ENCODE data around the gene PPIH. TPM values are rescaled to one million over a fixed set of nuclear protein-coding genes. Genes with fewer than 3 reads are reported as not detected.

Gene PPIH
- total and polyA plus RNA-seq, 2 of the 13 experiments (the other 11 are each of a cell fraction or from before 2014, with no cell fraction given), result 29.9 to 72.6 TPM

- 0 out of 2 replicates have a peak, but pooled peaks have one; percentile 17 for TF ChIP-seq GMEB1 (CRISPR knock-in tag; IDR thresholded peaks at IDR 0.05; ENCODE audit: borderline replicate concordance)
- no peak for TF ChIP-seq MLLT10 (CRISPR knock-in tag; IDR thresholded peaks at IDR 0.05)
- TF ChIP-seq RORA (CRISPR knock-in tag; IDR thresholded peaks at IDR 0.05), result no peak
- no peak for TF ChIP-seq ZNF768 (CRISPR knock-in tag; IDR thresholded peaks at IDR 0.05)
- no peak for TF ChIP-seq ZMYM2 (CRISPR knock-in tag; IDR thresholded peaks at IDR 0.05)
- no peak for TF ChIP-seq ZNF619 (CRISPR knock-in tag; IDR thresholded peaks at IDR 0.05)
- TF ChIP-seq ZFY (CRISPR knock-in tag; IDR thresholded peaks at IDR 0.05), result peak; percentile 89
- TF ChIP-seq RAD21 (CRISPR knock-in tag; IDR thresholded peaks at IDR 0.05), result peak; percentile 5; the same call in 1 of the 2 replicates
- TF ChIP-seq ZC3H4 (CRISPR knock-in tag; IDR thresholded peaks at IDR 0.05; ENCODE audit: borderline replicate concordance), result peak; percentile 48; the same call in 1 of the 2 replicates
- no peak for TF ChIP-seq EP300 (IDR thresholded peaks at IDR 0.05; ENCODE audit: low read depth in 2 of 2, low read length in 2 of 2)
- TF ChIP-seq EP300 (CRISPR knock-in tag; IDR thresholded peaks at IDR 0.05; ENCODE audit: borderline replicate concordance), result peak; percentile 39; the same call in 1 of the 2 replicates
- peak; percentile 93 for TF ChIP-seq MXI1 (IDR thresholded peaks at IDR 0.05; ENCODE audit: borderline replicate concordance, low read depth, low read length)
- TF ChIP-seq, protein P1, sequence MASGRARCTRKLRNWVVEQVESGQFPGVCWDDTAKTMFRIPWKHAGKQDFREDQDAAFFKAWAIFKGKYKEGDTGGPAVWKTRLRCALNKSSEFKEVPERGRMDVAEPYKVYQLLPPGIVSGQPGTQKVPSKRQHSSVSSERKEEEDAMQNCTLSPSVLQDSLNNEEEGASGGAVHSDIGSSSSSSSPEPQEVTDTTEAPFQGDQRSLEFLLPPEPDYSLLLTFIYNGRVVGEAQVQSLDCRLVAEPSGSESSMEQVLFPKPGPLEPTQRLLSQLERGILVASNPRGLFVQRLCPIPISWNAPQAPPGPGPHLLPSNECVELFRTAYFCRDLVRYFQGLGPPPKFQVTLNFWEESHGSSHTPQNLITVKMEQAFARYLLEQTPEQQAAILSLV (CRISPR knock-in tag; IDR thresholded peaks at IDR 0.05; ENCODE audit: borderline replicate concordance), result peak; percentile 25; the same call in 1 of the 2 replicates
- 0 out of 2 replicates have a peak, but pooled peaks have one; percentile 44 for TF ChIP-seq CREB3 (CRISPR knock-in tag; IDR thresholded peaks at IDR 0.05)
- TF ChIP-seq KDM5A (IDR thresholded peaks at IDR 0.05; ENCODE audit: borderline replicate concordance, low read length), result 0 out of 2 replicates have a peak, but pooled peaks have one; percentile 48
- 0 out of 2 replicates have a peak, but pooled peaks have one; percentile 25 for TF ChIP-seq ZSCAN21 (CRISPR knock-in tag; IDR thresholded peaks at IDR 0.05; ENCODE audit: borderline replicate concordance)
- TF ChIP-seq ZNF232 (CRISPR knock-in tag; IDR thresholded peaks at IDR 0.05; ENCODE audit: borderline replicate concordance), result peak; percentile 76
- no peak for TF ChIP-seq ARID2 (CRISPR knock-in tag; IDR thresholded peaks at IDR 0.05; ENCODE audit: borderline replicate concordance)
- no peak for TF ChIP-seq ZNF224 (CRISPR knock-in tag; IDR thresholded peaks at IDR 0.05)
- TF ChIP-seq ZNF563 (CRISPR knock-in tag; IDR thresholded peaks at IDR 0.05), result peak; percentile 76
- TF ChIP-seq NONO (IDR thresholded peaks at IDR 0.05), result no peak
- no peak for TF ChIP-seq NONO (CRISPR knock-in tag; conservative IDR thresholded peaks at IDR 0.05)
- TF ChIP-seq HIVEP1 (CRISPR knock-in tag; IDR thresholded peaks at IDR 0.05), result peak; percentile 57; the same call in 1 of the 2 replicates
- TF ChIP-seq ZNF589 (CRISPR knock-in tag; conservative IDR thresholded peaks at IDR 0.05), result 0 out of 2 replicates have a peak, but pooled peaks have one; percentile 41
- TF ChIP-seq, protein P2, sequence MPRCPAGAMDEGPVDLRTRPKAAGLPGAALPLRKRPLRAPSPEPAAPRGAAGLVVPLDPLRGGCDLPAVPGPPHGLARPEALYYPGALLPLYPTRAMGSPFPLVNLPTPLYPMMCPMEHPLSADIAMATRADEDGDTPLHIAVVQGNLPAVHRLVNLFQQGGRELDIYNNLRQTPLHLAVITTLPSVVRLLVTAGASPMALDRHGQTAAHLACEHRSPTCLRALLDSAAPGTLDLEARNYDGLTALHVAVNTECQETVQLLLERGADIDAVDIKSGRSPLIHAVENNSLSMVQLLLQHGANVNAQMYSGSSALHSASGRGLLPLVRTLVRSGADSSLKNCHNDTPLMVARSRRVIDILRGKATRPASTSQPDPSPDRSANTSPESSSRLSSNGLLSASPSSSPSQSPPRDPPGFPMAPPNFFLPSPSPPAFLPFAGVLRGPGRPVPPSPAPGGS (CRISPR knock-in tag; IDR thresholded peaks at IDR 0.05), result 0 out of 2 replicates have a peak, but pooled peaks have one; percentile 55
- peak; percentile 97 for TF ChIP-seq MXD4 (CRISPR knock-in tag; IDR thresholded peaks at IDR 0.05)
These were observed 24.7 kb downstream of the PPIH start (continued) for GRCh38 chr1:42682739-42683531.
